ENCODE measurements around the gene PLXDC1. TPM values are rescaled to one million over a fixed set of nuclear protein-coding genes. Genes with fewer than 3 reads are reported as not detected.
A peak's percentile ranks its signal among the peaks of the same experiment; 100 is the strongest.

PLXDC1 gene
- total RNA-seq, 1 donor from 2014 or later, result under 0.01 TPM

DNA sequence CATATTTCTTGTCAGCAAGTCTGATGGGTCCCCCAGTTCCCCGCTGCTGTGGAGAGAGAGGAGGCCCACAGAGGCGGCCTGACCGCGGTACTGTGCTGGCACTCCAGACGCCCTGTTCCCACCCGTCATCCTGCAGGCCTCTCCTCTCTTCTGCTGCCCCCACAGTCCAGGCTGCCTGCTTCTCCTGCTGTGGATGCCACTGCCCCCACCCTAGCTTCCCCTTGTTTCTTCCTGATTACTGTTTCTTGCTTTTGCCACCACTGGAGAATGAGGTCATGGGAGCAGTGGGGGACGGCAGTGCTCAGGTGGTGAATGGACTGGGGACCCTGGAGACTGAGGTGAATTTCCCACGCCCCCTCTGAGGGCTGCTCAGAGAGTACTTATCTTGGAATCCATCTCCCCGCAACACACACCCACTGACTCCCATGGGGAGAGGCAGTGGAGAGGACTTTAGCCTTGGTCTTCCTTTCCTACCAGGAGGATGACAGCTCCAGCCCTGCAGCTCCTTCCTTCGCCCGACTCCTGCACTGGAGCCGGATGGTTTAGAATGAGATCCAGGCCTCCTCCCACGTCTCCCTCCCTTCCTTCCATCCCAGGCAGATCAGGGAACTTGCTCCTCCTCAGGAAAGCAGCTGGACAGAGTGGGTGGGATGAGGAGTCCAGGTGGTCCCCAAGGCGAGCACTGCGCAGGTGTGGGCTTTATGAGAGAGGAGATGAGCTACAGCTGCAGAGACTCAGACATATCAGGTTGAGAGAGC, 60.4 kb downstream of the PLXDC1 start:
- Histone ChIP-seq H3K4me3 (ENCODE audit: low read depth, low read length) (no peak overlapping the region), H3K27me3 (ENCODE audit: control insufficient read depth, insufficient read depth, low read length) (peaks cover 11% of the 10 kb centered on the region), H3K36me3 (ENCODE audit: control insufficient read depth, insufficient read depth, low read length) (no peaks in the 10 kb centered on the region)
- FAIRE-seq, result no peak
- TF ChIP-seq CTCF (IDR thresholded peaks at IDR 0.05; ENCODE audit: insufficient read depth, low read length, severe bottlenecking), result no peak
- no peak for DNase-seq (ENCODE audit: low read depth)

GRCh38 chr17:39090400-39090799, 61.0 kb downstream of the PLXDC1 start:
- Histone ChIP-seq H3K27me3 (ENCODE audit: control insufficient read depth, insufficient read depth, low read length) (peaks cover 9% of the 10 kb centered on the region), H3K4me3 (ENCODE audit: low read depth, low read length) (no peak overlapping the region), H3K36me3 (ENCODE audit: control insufficient read depth, insufficient read depth, low read length) (no peaks in the 10 kb centered on the region)
- FAIRE-seq, result no peak
- no peak for DNase-seq (ENCODE audit: low read depth)
- no peak for TF ChIP-seq CTCF (IDR thresholded peaks at IDR 0.05; ENCODE audit: insufficient read depth, low read length, severe bottlenecking)

DNA sequence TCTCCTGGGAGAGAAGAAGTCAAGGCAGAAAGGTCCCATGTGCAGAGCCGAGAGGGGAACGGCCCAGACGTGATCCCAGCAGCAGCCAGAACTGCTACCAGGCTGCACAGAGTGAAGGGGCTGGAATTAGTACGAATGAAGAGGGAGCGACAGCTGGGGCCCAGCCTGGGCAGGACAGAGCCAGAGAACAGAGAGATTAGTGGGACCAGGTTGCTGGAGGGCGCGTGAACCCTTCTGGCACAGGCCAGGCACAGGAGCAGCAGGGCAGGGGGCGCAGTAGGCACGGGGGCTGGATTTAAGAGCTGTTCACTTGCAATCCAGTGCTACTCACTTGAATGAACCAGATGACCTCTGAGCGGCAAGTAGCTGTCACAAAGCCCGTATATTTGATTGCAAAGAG, 66.9 kb downstream of the PLXDC1 start:
- FAIRE-seq (peak; percentile 18), DNase-seq (ENCODE audit: low read depth) (no peak)
- H3K4me3 ChIP-seq (ENCODE audit: low read depth, low read length), result no peak overlapping the region
- TF ChIP-seq CTCF (IDR thresholded peaks at IDR 0.05; ENCODE audit: insufficient read depth, low read length, severe bottlenecking), result no peak
- peaks cover 11% of the 10 kb centered on the region for H3K27me3 ChIP-seq (ENCODE audit: control insufficient read depth, insufficient read depth, low read length)
- H3K36me3 ChIP-seq (ENCODE audit: control insufficient read depth, insufficient read depth, low read length), result no peaks in the 10 kb centered on the region

- Histone ChIP-seq H3K36me3 (ENCODE audit: control insufficient read depth, insufficient read depth, low read length) (no peaks in the 10 kb centered on the region), H3K27me3 (ENCODE audit: control insufficient read depth, insufficient read depth, low read length) (peaks cover 13% of the 10 kb centered on the region), H3K4me3 (ENCODE audit: low read depth, low read length) (no peak overlapping the region)
- FAIRE-seq, result peak; percentile 40
- no peak for TF ChIP-seq CTCF (IDR thresholded peaks at IDR 0.05; ENCODE audit: insufficient read depth, low read length, severe bottlenecking)
- no peak for DNase-seq (ENCODE audit: low read depth)
Observed at GRCh38 chr17:39083270-39083669, 68.2 kb downstream of the PLXDC1 start.

GRCh38 chr17:39082482-39082881, 69.0 kb downstream of the PLXDC1 start:
- Histone ChIP-seq H3K27me3 (ENCODE audit: control insufficient read depth, insufficient read depth, low read length) (peaks cover 12% of the 10 kb centered on the region), H3K36me3 (ENCODE audit: control insufficient read depth, insufficient read depth, low read length) (no peaks in the 10 kb centered on the region), H3K4me3 (ENCODE audit: low read depth, low read length) (no peak overlapping the region)
- DNase-seq (ENCODE audit: low read depth) (no peak), FAIRE-seq (no peak)
- TF ChIP-seq CTCF (IDR thresholded peaks at IDR 0.05; ENCODE audit: insufficient read depth, low read length, severe bottlenecking), result no peak

GRCh38 chr17:39081851-39082250, 69.6 kb downstream of the PLXDC1 start:
- FAIRE-seq (no peak), DNase-seq (ENCODE audit: low read depth) (no peak)
- no peak overlapping the region for H3K4me3 ChIP-seq (ENCODE audit: low read depth, low read length)
- no peaks in the 10 kb centered on the region for H3K36me3 ChIP-seq (ENCODE audit: control insufficient read depth, insufficient read depth, low read length)
- peaks cover 12% of the 10 kb centered on the region for H3K27me3 ChIP-seq (ENCODE audit: control insufficient read depth, insufficient read depth, low read length)
- TF ChIP-seq CTCF (IDR thresholded peaks at IDR 0.05; ENCODE audit: insufficient read depth, low read length, severe bottlenecking), result no peak

All from bronchial epithelial cell (primary cell).